Measurements from ENCODE around the gene SLC25A21.

The SLC25A21 gene

GRCh38 chr14:37142835-37143401 lies 29.5 kb downstream of the SLC25A21 start:
- no peak for DNase-seq (ENCODE audit: low spot score)

GRCh38 chr14:37140176-37140575 lies 32.2 kb downstream of the SLC25A21 start:
- DNase-seq (ENCODE audit: low spot score), result no peak

- no peak for DNase-seq (ENCODE audit: low spot score)
These were observed 32.7 kb downstream of the SLC25A21 start for GRCh38 chr14:37139710-37140109.

- DNase-seq (ENCODE audit: low spot score), result no peak
These were observed 33.5 kb downstream of the SLC25A21 start for GRCh38 chr14:37138898-37139297.

GRCh38 chr14:37133284-37133913 lies 39.0 kb downstream of the SLC25A21 start:
- DNase-seq (ENCODE audit: low spot score), result no peak

- no peak for DNase-seq (ENCODE audit: low spot score)
These were observed 41.2 kb downstream of the SLC25A21 start for GRCh38 chr14:37131205-37131604.

GRCh38 chr14:37129047-37129446 lies 43.4 kb downstream of the SLC25A21 start:
- DNase-seq (ENCODE audit: low spot score), result no peak

GRCh38 chr14:37124614-37125013 lies 47.8 kb downstream of the SLC25A21 start:
- no peak for DNase-seq (ENCODE audit: low spot score)

- no peak for DNase-seq (ENCODE audit: low spot score)
These were observed 49.3 kb downstream of the SLC25A21 start for GRCh38 chr14:37122919-37123639.

GRCh38 chr14:37122288-37122687 lies 50.1 kb downstream of the SLC25A21 start:
- no peak for DNase-seq (ENCODE audit: low spot score)

- DNase-seq (ENCODE audit: low spot score), result no peak
These were observed 53.6 kb downstream of the SLC25A21 start for GRCh38 chr14:37118673-37119366.

GRCh38 chr14:37116933-37117849 lies 55.2 kb downstream of the SLC25A21 start:
- no peak for DNase-seq (ENCODE audit: low spot score)

GRCh38 chr14:37115406-37115805 lies 57.0 kb downstream of the SLC25A21 start:
- DNase-seq (ENCODE audit: low spot score), result no peak

- DNase-seq (ENCODE audit: low spot score), result no peak
These were observed 57.8 kb downstream of the SLC25A21 start for GRCh38 chr14:37114559-37114958.

GRCh38 chr14:37114002-37114401 lies 58.4 kb downstream of the SLC25A21 start:
- DNase-seq (ENCODE audit: low spot score), result no peak

- DNase-seq (ENCODE audit: low spot score), result no peak
These were observed 74.3 kb downstream of the SLC25A21 start for GRCh38 chr14:37098132-37098531.

GRCh38 chr14:37094502-37094901 lies 77.9 kb downstream of the SLC25A21 start:
- no peak for DNase-seq (ENCODE audit: low spot score)

GRCh38 chr14:37093364-37093763 lies 79.0 kb downstream of the SLC25A21 start:
- no peak for DNase-seq (ENCODE audit: low spot score)

- DNase-seq (ENCODE audit: low spot score), result no peak
These were observed 80.8 kb downstream of the SLC25A21 start for GRCh38 chr14:37091651-37092050.

GRCh38 chr14:37090026-37090425 lies 82.4 kb downstream of the SLC25A21 start:
- DNase-seq (ENCODE audit: low spot score), result no peak

GRCh38 chr14:37089410-37089809 lies 83.0 kb downstream of the SLC25A21 start:
- no peak for DNase-seq (ENCODE audit: low spot score)

Measured in activated CD4-positive, alpha-beta T cell treated with anti-CD3 and anti-CD28 coated beads, Interleukin-2, Interleukin-4, amounts not matched to agents 100 ng/mL and 50 ng/mL, durations not matched to agents 16 hours and 8 hours (primary cell).